ENCODE results near the gene PSMD12.

Gene PSMD12

GRCh38 chr17:67366193-67367157, at the start of gene PSMD12:
Gene PSMD12 (minus strand): TSS chr17:67366577. CDS start chr17:67366519, 58 bp downstream.
- TF ChIP-seq ZFX (IDR thresholded peaks at IDR 0.05; ENCODE audit: borderline replicate concordance) (no peak), CTCF (IDR thresholded peaks at IDR 0.05) (no peak)
- peak within 1 kb of the TSS; percentile 68 for H3K27ac ChIP-seq

GRCh38 chr17:67415291-67415690, 48.9 kb upstream of the PSMD12 start:
- TF ChIP-seq CTCF (IDR thresholded peaks at IDR 0.05) (no peak), ZFX (IDR thresholded peaks at IDR 0.05; ENCODE audit: borderline replicate concordance) (no peak)
- no peak overlapping the region for H3K27ac ChIP-seq

- H3K27ac ChIP-seq = no peak overlapping the region
- TF ChIP-seq ZFX (IDR thresholded peaks at IDR 0.05; ENCODE audit: borderline replicate concordance) (no peak), CTCF (IDR thresholded peaks at IDR 0.05) (no peak)
These were observed 48.2 kb upstream of the PSMD12 start for GRCh38 chr17:67414559-67414958.

- no peak for TF ChIP-seq CTCF (IDR thresholded peaks at IDR 0.05)
- no peak for TF ChIP-seq ZFX (IDR thresholded peaks at IDR 0.05; ENCODE audit: borderline replicate concordance)
- H3K27ac ChIP-seq = no peak overlapping the region
These were observed 47.8 kb upstream of the PSMD12 start for GRCh38 chr17:67414130-67414529.

- no peak overlapping the region for H3K27ac ChIP-seq
- TF ChIP-seq ZFX (IDR thresholded peaks at IDR 0.05; ENCODE audit: borderline replicate concordance) (no peak), CTCF (IDR thresholded peaks at IDR 0.05) (no peak)
These were observed 47.0 kb upstream of the PSMD12 start for GRCh38 chr17:67413388-67413787.

- TF ChIP-seq ZFX (IDR thresholded peaks at IDR 0.05; ENCODE audit: borderline replicate concordance) (no peak), CTCF (IDR thresholded peaks at IDR 0.05) (no peak)
- no peak overlapping the region for H3K27ac ChIP-seq
These were observed 46.6 kb upstream of the PSMD12 start for GRCh38 chr17:67412941-67413340.

GRCh38 chr17:67412032-67412431, 45.7 kb upstream of the PSMD12 start:
- no peak overlapping the region for H3K27ac ChIP-seq
- TF ChIP-seq CTCF (IDR thresholded peaks at IDR 0.05) = no peak
- no peak for TF ChIP-seq ZFX (IDR thresholded peaks at IDR 0.05; ENCODE audit: borderline replicate concordance)

Measured in 22Rv1 (cell line).